ENCODE data around the gene FZD4.

Gene FZD4

GRCh38 chr11:86988351-86988881, 33.2 kb upstream of the FZD4 start:
- Histone ChIP-seq H3K27me3 (ENCODE audit: insufficient read depth, low read length) (no peaks in the 10 kb centered on the region), H3K4me1 (ENCODE audit: insufficient read depth, low read length) (peaks cover 20% of the 10 kb centered on the region), H3K4me3 (ENCODE audit: low read length) (no peak overlapping the region), H3K9me3 (ENCODE audit: insufficient read depth, low read depth, low read length) (no peaks in the 10 kb centered on the region), H3K27ac (ENCODE audit: low read length) (no peak overlapping the region), H3K36me3 (ENCODE audit: insufficient read depth, low read depth, low read length) (no peaks in the 10 kb centered on the region), H3K9ac (ENCODE audit: low read depth, low read length) (no peak overlapping the region)

GRCh38 chr11:86987679-86988078, 32.5 kb upstream of the FZD4 start:
- H3K9me3 ChIP-seq (ENCODE audit: insufficient read depth, low read depth, low read length): no peaks in the 10 kb centered on the region
- H3K4me1 ChIP-seq (ENCODE audit: insufficient read depth, low read length): peaks cover 18% of the 10 kb centered on the region
- H3K36me3 ChIP-seq (ENCODE audit: insufficient read depth, low read depth, low read length): no peaks in the 10 kb centered on the region
- no peak overlapping the region for H3K9ac ChIP-seq (ENCODE audit: low read depth, low read length)
- no peak overlapping the region for H3K4me3 ChIP-seq (ENCODE audit: low read length)
- H3K27ac ChIP-seq (ENCODE audit: low read length): no peak overlapping the region
- H3K27me3 ChIP-seq (ENCODE audit: insufficient read depth, low read length): no peaks in the 10 kb centered on the region

DNA sequence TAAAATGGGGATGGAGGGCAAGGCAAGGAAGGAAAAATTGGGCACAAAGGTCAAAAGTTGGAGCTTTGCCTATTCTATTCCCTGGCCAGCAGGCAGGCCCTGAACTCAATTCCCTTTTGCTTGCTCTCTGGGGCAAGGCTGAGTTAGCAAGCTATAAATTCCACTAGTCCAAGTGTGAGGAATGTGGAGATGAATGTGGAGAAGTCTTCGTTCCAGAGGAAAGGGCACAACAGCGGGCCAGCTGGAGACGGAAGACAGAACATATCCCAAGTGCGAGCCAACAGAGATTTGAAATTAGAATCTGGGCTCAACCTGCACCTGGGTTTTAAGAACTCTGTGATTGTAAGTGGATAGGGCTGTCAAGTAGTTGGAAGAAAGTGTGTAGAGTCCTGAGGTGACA, 29.5 kb upstream of the FZD4 start:
- Histone ChIP-seq H3K27me3 (ENCODE audit: insufficient read depth, low read length) (no peaks in the 10 kb centered on the region), H3K9ac (ENCODE audit: low read depth, low read length) (no peak overlapping the region), H3K27ac (ENCODE audit: low read length) (no peak overlapping the region), H3K36me3 (ENCODE audit: insufficient read depth, low read depth, low read length) (no peaks in the 10 kb centered on the region), H3K9me3 (ENCODE audit: insufficient read depth, low read depth, low read length) (no peaks in the 10 kb centered on the region), H3K4me1 (ENCODE audit: insufficient read depth, low read length) (peaks cover 3% of the 10 kb centered on the region; the same call in 1 of the 2 replicates), H3K4me3 (ENCODE audit: low read length) (no peak overlapping the region)

DNA sequence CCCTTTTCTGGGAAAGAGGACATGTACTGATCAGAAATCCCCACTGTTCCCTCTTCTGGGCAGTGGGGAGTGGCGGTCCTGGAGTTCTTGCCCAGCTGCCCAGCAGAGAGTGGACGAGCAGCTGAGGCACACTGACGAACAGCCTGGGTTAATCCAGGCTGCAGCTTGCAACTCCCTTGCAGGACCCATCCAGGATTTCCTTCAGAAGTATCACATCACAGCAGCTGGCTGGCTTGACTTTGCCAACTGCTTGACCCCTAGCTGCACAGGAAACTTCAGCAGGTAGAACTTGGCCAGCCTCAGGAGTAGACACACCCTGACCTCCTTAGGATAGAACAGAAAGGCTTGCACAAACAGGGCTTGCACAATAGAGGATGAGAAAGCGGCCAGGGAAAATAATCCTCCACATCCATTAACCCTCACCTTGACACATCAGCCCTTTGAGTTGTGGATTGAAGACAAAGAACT, 27.9 kb upstream of the FZD4 start:
- Histone ChIP-seq H3K9me3 (ENCODE audit: insufficient read depth, low read depth, low read length) (no peaks in the 10 kb centered on the region), H3K27ac (ENCODE audit: low read length) (no peak overlapping the region), H3K27me3 (ENCODE audit: insufficient read depth, low read length) (no peaks in the 10 kb centered on the region), H3K36me3 (ENCODE audit: insufficient read depth, low read depth, low read length) (no peaks in the 10 kb centered on the region), H3K4me1 (ENCODE audit: insufficient read depth, low read length) (no peaks in the 10 kb centered on the region), H3K4me3 (ENCODE audit: low read length) (no peak overlapping the region), H3K9ac (ENCODE audit: low read depth, low read length) (no peak overlapping the region)

- no peaks in the 10 kb centered on the region for H3K4me1 ChIP-seq (ENCODE audit: insufficient read depth, low read length)
- no peak overlapping the region for H3K4me3 ChIP-seq (ENCODE audit: low read length)
- H3K36me3 ChIP-seq (ENCODE audit: insufficient read depth, low read depth, low read length): no peaks in the 10 kb centered on the region
- no peak overlapping the region for H3K9ac ChIP-seq (ENCODE audit: low read depth, low read length)
- no peaks in the 10 kb centered on the region for H3K27me3 ChIP-seq (ENCODE audit: insufficient read depth, low read length)
- H3K9me3 ChIP-seq (ENCODE audit: insufficient read depth, low read depth, low read length): no peaks in the 10 kb centered on the region
- H3K27ac ChIP-seq (ENCODE audit: low read length): no peak overlapping the region
Measured at GRCh38 chr11:86981777-86982540, 26.8 kb upstream of the FZD4 start.

GRCh38 chr11:86980086-86980796, 25.0 kb upstream of the FZD4 start:
- H3K9me3 ChIP-seq (ENCODE audit: insufficient read depth, low read depth, low read length): no peaks in the 10 kb centered on the region
- no peak overlapping the region for H3K9ac ChIP-seq (ENCODE audit: low read depth, low read length)
- H3K4me1 ChIP-seq (ENCODE audit: insufficient read depth, low read length): no peaks in the 10 kb centered on the region
- H3K27me3 ChIP-seq (ENCODE audit: insufficient read depth, low read length): no peaks in the 10 kb centered on the region
- no peak overlapping the region for H3K4me3 ChIP-seq (ENCODE audit: low read length)
- H3K27ac ChIP-seq (ENCODE audit: low read length): no peak overlapping the region
- H3K36me3 ChIP-seq (ENCODE audit: insufficient read depth, low read depth, low read length): no peaks in the 10 kb centered on the region

DNA sequence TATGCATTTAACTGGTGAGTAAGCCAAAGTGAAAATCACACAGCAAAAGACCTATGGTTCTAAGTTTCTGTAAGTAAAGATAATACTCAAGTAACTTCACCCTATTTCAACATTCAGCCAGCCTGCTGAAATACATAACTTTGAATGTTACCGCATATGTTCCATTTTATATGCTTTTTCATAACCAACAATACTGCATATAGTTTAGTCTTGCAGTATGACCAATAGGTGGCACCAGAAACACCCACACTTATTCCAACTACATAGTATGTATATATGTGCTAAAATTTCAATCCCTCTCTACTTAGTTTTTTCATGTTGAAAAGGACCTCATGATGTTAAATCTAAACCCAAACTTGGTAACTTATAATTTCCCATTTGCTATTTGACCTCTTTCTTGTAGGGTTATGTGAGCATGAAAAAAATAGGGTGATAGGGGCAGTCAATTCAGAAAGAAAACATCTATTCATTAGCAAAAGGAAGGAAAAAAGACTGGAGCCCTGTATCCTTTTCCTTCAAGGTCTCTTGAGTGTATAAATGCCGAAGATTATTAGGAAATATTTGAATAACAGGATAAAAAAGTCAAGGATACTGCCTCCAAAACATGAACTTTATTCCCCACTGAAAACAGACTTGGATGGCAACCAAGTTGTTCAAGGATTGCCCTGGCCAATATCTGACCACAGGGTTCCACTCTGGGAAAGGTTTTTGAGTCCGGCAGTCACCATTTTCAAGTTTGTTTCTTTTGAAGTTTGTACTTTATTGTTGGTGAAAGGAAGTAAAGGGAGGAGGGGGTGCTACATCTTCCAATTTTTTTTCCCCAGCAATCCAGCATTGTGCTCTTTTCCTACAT, 23.8 kb upstream of the FZD4 start:
- Histone ChIP-seq H3K9ac (ENCODE audit: low read depth, low read length) (no peak overlapping the region), H3K27me3 (ENCODE audit: insufficient read depth, low read length) (no peaks in the 10 kb centered on the region), H3K9me3 (ENCODE audit: insufficient read depth, low read depth, low read length) (no peaks in the 10 kb centered on the region), H3K4me1 (ENCODE audit: insufficient read depth, low read length) (no peaks in the 10 kb centered on the region), H3K36me3 (ENCODE audit: insufficient read depth, low read depth, low read length) (no peaks in the 10 kb centered on the region), H3K4me3 (ENCODE audit: low read length) (no peak overlapping the region), H3K27ac (ENCODE audit: low read length) (no peak overlapping the region)

GRCh38 chr11:86978247-86978646, 23.1 kb upstream of the FZD4 start:
- Histone ChIP-seq H3K9me3 (ENCODE audit: insufficient read depth, low read depth, low read length) (no peaks in the 10 kb centered on the region), H3K36me3 (ENCODE audit: insufficient read depth, low read depth, low read length) (no peaks in the 10 kb centered on the region), H3K9ac (ENCODE audit: low read depth, low read length) (no peak overlapping the region), H3K4me1 (ENCODE audit: insufficient read depth, low read length) (no peaks in the 10 kb centered on the region), H3K4me3 (ENCODE audit: low read length) (no peak overlapping the region), H3K27ac (ENCODE audit: low read length) (no peak overlapping the region), H3K27me3 (ENCODE audit: insufficient read depth, low read length) (no peaks in the 10 kb centered on the region)

- H3K9me3 ChIP-seq (ENCODE audit: insufficient read depth, low read depth, low read length): no peaks in the 10 kb centered on the region
- H3K4me1 ChIP-seq (ENCODE audit: insufficient read depth, low read length): no peaks in the 10 kb centered on the region
- no peak overlapping the region for H3K4me3 ChIP-seq (ENCODE audit: low read length)
- H3K9ac ChIP-seq (ENCODE audit: low read depth, low read length): no peak overlapping the region
- H3K36me3 ChIP-seq (ENCODE audit: insufficient read depth, low read depth, low read length): no peaks in the 10 kb centered on the region
- no peaks in the 10 kb centered on the region for H3K27me3 ChIP-seq (ENCODE audit: insufficient read depth, low read length)
- H3K27ac ChIP-seq (ENCODE audit: low read length): no peak overlapping the region
Measured at GRCh38 chr11:86977441-86978050, 22.4 kb upstream of the FZD4 start.

DNA sequence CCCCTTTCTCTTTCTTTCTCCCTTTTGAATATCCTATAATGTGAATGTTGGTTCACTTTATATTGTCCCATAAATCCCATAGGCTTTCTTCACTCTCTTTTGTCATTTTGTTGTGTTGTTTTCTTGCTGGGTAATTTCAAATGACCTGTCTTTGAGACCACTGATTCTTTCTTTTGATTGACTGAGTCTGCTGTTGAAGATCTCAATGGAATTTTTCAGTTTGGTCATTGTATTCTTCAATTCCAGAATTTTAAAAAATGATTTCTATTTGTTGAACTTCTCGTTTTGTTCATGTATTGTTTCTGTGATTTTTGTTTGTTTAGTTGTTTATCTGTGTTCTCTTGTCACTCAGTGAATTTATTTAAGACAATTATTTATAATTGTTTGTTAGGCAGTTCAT, 17.5 kb upstream of the FZD4 start:
- no peak overlapping the region for H3K4me3 ChIP-seq (ENCODE audit: low read length)
- no peak overlapping the region for H3K27ac ChIP-seq (ENCODE audit: low read length)
- H3K4me1 ChIP-seq (ENCODE audit: insufficient read depth, low read length): no peaks in the 10 kb centered on the region
- H3K9ac ChIP-seq (ENCODE audit: low read depth, low read length): no peak overlapping the region
- H3K9me3 ChIP-seq (ENCODE audit: insufficient read depth, low read depth, low read length): no peaks in the 10 kb centered on the region
- no peaks in the 10 kb centered on the region for H3K27me3 ChIP-seq (ENCODE audit: insufficient read depth, low read length)
- H3K36me3 ChIP-seq (ENCODE audit: insufficient read depth, low read depth, low read length): no peaks in the 10 kb centered on the region

DNA sequence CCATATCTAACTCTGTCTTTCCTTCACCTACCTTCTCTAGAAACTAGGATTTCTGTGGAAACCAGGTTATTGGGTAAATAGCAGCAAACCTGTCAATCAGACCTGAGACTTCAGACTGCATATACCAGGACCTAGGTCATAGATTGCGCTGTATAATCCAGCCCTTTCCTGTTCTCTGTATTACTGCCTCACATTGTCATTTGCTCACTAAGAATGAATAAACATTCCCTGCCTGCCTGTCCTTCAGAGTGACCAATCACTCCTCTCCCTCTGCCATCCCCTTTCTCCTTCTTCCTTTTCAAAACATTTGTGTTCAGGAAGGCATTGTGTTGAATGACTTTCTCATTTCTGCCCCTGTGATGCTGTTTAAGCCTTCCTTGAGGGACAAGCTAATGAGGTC, 14.1 kb upstream of the FZD4 start:
- H3K27ac ChIP-seq (ENCODE audit: low read length): no peak overlapping the region
- H3K4me3 ChIP-seq (ENCODE audit: low read length): no peak overlapping the region
- no peak overlapping the region for H3K9ac ChIP-seq (ENCODE audit: low read depth, low read length)
- no peaks in the 10 kb centered on the region for H3K36me3 ChIP-seq (ENCODE audit: insufficient read depth, low read depth, low read length)
- H3K27me3 ChIP-seq (ENCODE audit: insufficient read depth, low read length): no peaks in the 10 kb centered on the region
- H3K4me1 ChIP-seq (ENCODE audit: insufficient read depth, low read length): no peaks in the 10 kb centered on the region
- H3K9me3 ChIP-seq (ENCODE audit: insufficient read depth, low read depth, low read length): no peaks in the 10 kb centered on the region
